Adipose tissue (tissue), 3 donors: ENCODE measurements around the gene NFE2L1. TPM values are rescaled to one million over a fixed set of nuclear protein-coding genes. Genes with fewer than 3 reads are reported as not detected.
"Not testable (repeated sequence)": the region's sequence is repeated elsewhere in the genome, so short reads cannot be mapped to it uniquely, and the experiment has no call there.

Source experiments
- H3K27ac ChIP-seq: one replicate; pipeline ENCODE4 v1.5.1; 2013; ENCODE audit warnings: low read depth, low read length
- WGBS, 3 donors: extraction: QIAGEN DNeasy Blood & Tissue Kit; methylation state at CpG; one replicate each; pipeline ENCODE4 v1.1.7; 2013; 5-methylcytosine and 5-hydroxymethylcytosine counted together
- polyA plus RNA-seq, 3 donors: library from polyadenylated mRNA; stranded (reverse); fragments of 200-250 nt; gene quantifications; one replicate each; pipeline ENCODE4 v1.2.3, GENCODE V29; 2013
- donor health status: healthy with polysubstance abuse.
- donor health status: Bipolar disorder and iron deficiency.
- donor health status: healthy.

The NFE2L1 gene
- polyA plus RNA-seq, 3 donors, result 29.9 to 183 (median 91.0) TPM

DNA sequence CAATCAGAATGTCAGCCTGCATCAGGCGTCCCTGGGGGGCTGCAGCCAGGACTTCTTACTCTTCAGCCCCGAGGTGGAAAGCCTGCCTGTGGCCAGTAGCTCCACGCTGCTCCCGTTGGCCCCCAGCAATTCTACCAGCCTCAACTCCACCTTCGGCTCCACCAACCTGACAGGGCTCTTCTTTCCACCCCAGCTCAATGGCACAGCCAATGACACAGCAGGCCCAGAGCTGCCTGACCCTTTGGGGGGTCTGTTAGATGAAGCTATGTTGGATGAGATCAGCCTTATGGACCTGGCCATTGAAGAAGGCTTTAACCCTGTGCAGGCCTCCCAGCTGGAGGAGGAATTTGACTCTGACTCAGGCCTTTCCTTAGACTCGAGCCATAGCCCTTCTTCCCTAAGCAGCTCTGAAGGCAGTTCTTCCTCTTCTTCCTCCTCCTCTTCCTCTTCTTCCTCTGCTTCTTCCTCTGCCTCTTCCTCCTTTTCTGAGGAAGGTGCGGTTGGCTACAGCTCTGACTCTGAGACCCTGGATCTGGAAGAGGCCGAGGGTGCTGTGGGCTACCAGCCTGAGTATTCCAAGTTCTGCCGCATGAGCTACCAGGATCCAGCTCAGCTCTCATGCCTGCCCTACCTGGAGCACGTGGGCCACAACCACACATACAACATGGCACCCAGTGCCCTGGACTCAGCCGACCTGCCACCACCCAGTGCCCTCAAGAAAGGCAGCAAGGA lies 10.4 kb downstream of the NFE2L1 start:
- 78 to 85% (median 85%) methylated on average over 11 of the region's 11 CpGs for WGBS, 3 donors
- no peak overlapping the region for H3K27ac ChIP-seq

DNA sequence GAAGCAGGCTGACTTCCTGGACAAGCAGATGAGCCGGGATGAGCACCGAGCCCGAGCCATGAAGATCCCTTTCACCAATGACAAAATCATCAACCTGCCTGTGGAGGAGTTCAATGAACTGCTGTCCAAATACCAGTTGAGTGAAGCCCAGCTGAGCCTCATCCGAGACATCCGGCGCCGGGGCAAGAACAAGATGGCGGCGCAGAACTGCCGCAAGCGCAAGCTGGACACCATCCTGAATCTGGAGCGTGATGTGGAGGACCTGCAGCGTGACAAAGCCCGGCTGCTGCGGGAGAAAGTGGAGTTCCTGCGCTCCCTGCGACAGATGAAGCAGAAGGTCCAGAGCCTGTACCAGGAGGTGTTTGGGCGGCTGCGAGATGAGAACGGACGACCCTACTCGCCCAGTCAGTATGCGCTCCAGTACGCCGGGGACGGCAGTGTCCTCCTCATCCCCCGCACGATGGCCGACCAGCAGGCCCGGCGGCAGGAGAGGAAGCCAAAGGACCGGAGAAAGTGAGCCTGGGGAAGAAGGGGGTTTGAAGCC lies 11.0 kb downstream of the NFE2L1 start:
- WGBS, 3 donors, result 92 to 95% (median 93%) methylated on average over 32 of the region's 32 CpGs
- no peak overlapping the region for H3K27ac ChIP-seq

DNA sequence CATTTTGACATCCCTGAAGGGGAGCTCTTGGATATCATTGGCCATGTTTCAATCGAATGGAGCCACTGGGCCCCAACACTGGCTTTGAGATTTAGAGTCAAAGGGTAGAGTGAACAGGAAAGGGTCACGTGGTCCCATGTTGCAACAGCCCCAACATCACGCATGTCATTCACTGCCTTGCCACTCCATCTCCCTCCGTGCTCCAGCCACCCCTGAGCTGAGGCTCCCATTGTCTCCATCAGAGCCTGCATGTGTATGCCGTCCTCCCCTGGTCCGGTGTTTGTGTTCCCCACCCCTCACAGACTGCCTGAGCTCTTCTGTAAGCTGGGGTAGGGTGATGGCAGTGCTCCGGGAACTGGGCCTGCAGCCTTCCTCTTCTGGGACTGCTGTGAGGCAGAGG lies 12.1 kb downstream of the NFE2L1 start:
- no peak overlapping the region for H3K27ac ChIP-seq
- WGBS, 3 donors, result 49 to 73% (median 62%) methylated on average over 7 of the region's 7 CpGs

DNA sequence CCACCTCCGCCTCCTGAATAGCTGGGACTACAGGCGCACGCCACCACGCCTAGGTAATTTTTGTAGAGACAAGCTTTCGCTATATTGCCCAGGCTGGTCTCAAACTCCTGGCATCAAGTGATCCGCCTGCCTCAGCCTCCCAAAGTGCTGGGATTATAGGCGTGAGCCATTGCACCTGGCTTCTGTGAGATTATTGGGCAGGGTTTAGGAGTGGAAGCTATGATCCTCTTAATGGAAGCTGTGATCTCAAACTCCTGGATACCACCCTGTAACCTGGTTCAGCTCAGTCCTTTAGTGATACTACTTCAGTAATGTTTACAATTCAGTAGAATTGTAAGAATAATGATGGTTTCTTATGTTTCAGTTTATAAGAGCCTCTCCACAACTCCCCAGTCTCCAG lies 14.1 kb downstream of the NFE2L1 start:
- no peak overlapping the region for H3K27ac ChIP-seq
- 96% methylated on average over 7 of the region's 7 CpGs for WGBS, 3 donors

DNA sequence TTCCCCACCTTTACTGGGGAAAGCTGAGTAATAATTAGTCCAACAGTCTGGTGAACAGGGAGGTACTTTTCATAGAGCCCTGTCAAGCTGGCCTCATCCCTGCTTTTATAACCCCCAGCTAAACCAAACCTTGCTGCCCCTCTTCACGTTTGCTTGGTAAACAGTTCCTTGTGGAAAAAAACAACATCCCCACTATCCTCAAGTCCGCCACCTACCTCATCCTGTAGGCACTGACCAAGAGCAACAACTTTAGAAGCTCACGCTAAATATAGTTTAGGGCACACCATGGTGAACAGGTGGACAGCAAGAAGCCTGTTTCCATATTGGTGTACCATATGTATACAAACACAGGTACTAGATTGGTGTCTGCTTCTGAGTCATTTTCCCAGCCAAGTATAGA lies 16.5 kb downstream of the NFE2L1 start:
- WGBS, 3 donors, result 84 to 85% (median 84%) methylated on average over 3 of the region's 3 CpGs

DNA sequence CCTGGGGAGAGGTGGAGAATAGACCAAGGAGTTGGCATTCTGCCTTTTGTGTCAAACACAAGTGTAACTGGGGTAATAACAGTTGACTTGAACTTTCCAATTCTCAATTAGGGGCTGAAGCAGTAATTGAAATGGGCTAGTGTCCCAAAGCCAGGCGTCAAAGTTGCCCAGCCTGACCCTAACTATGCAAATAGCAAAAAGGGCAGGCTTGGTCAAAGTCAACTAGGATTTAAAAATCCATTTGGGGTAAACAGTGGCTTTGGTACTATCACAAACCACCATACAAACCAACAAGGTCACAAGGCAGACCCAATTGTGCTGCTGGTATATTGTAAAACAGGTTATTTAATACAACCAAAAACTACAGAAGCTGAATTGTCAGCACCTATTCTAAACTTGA lies 18.0 kb downstream of the NFE2L1 start:
- no peak overlapping the region for H3K27ac ChIP-seq

More for the DNA sequence above, 16.5 kb downstream of the NFE2L1 start:
- no peak overlapping the region for H3K27ac ChIP-seq

DNA sequence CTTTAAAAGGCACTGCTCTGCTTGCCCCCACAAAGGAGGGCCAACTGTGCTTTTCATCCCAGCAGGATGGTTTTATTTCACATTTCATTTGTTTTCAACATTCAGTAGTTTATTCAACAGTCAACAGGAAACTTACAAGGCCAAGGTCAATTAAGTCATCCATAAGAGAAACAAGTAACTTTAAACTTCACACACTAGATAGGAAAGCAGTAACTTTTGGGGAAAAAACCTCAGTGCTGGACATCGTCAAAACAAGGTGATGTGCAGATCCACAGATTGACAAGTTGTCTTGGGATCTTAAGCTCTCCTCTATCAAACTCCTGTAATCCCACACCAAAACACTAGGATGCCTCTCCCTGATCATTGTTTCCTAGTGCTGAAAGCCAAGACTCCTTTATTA lies 18.5 kb downstream of the NFE2L1 start:
- 61 to 81% (median 77%) methylated on average over 1 of the region's 1 CpG for WGBS, 3 donors

More for the DNA sequence above, 18.0 kb downstream of the NFE2L1 start:
- WGBS, 3 donors, result 30 to 82% (median 72%) methylated on average over 1 of the region's 1 CpG

DNA sequence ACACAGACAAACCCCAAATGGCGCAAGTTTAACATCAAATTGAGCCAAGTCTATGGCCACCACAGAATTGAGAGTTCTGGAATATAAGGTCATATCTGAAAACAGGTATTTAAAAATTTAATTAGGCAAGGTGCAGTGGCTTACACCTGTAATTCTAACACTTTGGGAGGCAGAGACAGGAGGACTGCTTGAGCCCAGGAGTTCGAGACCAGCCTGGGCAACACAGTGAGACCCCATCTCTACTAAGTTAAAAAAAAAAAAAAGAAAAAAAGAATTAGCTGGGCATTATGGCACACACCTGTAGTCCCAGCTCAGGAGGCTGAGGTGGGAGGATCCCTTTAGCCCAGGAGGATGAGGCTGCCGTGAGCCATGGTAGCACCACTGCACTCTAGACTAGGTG lies 19.1 kb downstream of the NFE2L1 start:
- H3K27ac ChIP-seq, result no peak overlapping the region
- WGBS, 3 donors, result 95 to 98% (median 97%) methylated on average over 3 of the region's 3 CpGs

More for the DNA sequence above, 18.5 kb downstream of the NFE2L1 start:
- no peak overlapping the region for H3K27ac ChIP-seq

DNA sequence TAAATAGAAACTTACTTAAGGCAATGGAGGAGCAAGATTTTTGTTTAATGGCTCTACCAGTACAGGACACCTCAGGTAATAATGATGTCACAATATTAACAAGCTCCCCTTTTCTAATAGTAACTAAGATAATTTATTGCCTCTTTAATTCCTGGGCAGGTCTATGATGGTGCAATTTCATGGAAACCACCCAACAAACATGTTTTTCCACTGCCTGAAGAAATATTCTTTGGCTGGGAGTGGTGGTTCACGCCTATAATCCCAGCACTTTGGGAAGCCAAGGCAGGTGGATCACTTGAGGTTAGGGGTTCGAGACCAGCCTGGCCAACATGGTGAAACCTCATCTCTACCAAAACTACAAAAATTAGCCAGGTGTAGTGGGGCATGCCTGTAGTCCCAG lies 19.6 kb downstream of the NFE2L1 start:
- not testable (repeated sequence) for H3K27ac ChIP-seq

DNA sequence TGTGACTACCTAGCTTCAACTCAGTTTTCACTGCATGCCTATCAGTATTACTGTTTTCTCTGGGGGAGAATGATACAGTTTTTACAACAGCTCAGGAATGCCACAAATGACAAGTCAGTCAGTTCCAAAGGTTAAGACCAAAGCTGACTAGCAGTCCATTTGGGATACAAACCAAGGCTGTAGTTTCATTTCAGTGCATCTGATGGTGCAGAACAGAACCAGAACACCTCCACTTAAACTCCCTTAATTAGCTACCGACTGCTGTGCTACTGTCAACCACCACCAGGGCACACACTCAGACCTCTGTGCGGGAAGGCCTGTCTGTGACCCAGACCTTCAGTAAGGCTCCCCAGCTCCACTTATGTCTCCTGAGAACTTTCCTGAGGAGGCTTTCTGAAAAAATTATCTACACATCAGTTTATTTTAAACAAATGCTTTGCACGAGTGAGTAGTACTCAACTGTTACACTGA lies 20.4 kb downstream of the NFE2L1 start:
- H3K27ac ChIP-seq, result no peak overlapping the region
- 65 to 85% (median 81%) methylated on average over 3 of the region's 3 CpGs for whole genome bisulfite sequencing, 3 donors

More for the DNA sequence above, 19.6 kb downstream of the NFE2L1 start:
- WGBS, 3 donors, result 78 to 82% (median 80%) methylated on average over 2 of the region's 2 CpGs

DNA sequence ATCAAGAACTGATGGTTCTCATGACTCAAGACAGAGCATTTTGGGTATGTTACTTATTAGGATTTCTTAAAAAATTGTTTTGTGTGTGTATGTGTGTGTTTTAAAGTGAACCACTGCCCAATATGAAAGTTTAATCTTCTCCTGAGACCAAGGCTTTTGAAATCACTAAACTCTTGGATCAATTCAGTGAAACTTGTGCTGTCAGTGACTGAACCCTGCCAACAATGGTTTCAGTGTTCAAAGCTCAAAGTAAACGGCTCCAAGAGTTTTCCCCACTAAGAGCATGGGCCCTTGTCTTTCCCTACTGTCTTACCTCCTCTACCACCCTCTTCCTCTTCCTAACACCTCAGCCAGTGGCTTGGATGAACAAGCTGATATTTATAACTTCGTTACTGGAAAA lies 22.0 kb downstream of the NFE2L1 start:
- 51 to 80% (median 53%) methylated on average over 2 of the region's 2 CpGs for WGBS, 3 donors
- no peak overlapping the region for H3K27ac ChIP-seq

DNA sequence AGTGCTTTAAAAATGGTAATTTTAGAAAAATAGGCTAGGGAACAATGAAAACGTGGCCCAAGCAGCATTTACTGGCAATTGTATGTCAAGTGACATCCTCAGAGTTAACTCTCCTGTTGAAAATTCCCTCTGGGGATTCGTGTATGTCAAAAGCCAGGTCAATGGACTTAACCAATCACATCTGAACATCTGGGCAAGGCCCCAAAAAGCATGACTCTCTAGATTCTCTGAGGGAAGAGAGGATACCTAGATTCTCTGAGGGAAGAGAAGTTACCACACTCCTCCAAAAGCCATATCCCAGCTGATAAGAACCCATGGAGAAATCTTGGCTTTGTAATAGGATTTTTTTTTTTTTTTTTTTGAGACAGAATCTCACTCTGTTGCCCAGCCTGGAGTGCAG lies 23.5 kb downstream of the NFE2L1 start:
- 62 to 66% (median 63%) methylated on average over 2 of the region's 2 CpGs for WGBS, 3 donors
- no peak overlapping the region for H3K27ac ChIP-seq

DNA sequence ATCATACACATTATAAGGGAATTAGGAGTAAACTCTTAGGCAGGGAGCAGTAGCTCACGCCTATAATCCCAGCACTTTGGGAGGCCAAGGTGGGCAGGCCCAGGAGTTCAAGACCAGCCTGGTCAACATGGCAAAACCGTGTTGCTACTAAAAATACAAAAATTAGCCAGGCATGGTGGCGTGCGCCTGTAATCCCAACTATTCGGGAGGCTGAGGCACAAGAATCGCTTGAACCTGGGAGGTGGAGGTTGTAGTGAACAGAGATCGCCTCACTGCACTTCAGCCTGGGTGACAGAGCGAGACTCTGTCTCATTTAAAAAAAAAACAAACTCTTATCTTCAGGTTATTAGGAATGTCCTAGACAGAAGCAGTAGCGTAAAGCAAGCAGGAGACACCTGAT lies 24.7 kb downstream of the NFE2L1 start:
- H3K27ac ChIP-seq, result not testable (repeated sequence)
- WGBS, 3 donors, result 93 to 97% (median 96%) methylated on average over 9 of the region's 9 CpGs

DNA sequence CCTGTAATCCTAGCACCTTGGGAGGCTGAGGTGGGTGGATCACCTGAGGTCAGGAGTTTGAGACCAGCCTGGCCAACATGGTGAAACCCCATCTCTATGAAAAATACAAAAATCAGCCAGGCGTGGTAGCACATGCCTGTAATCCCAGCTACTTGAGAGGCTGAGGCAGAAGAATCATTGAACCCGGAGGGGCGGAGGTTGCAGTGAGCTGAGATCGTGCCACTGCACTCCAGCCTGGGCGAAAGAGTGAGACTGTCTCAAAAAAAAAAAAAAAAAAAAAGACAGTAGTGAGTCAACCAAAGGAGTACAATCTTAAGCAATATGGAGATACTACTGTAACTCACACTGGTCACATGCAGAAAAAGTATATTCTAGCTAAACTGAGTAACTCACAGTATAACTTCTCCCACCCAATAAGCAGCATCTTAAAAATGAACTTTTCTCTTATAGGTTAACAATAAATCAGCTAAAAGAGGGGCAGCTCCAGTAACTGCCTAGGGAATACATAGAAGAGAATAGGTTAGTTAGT lies 25.5 kb downstream of the NFE2L1 start:
- H3K27ac ChIP-seq, result not testable (repeated sequence)
- WGBS, 3 donors, result 81 to 98% (median 89%) methylated on average over 5 of the region's 5 CpGs

DNA sequence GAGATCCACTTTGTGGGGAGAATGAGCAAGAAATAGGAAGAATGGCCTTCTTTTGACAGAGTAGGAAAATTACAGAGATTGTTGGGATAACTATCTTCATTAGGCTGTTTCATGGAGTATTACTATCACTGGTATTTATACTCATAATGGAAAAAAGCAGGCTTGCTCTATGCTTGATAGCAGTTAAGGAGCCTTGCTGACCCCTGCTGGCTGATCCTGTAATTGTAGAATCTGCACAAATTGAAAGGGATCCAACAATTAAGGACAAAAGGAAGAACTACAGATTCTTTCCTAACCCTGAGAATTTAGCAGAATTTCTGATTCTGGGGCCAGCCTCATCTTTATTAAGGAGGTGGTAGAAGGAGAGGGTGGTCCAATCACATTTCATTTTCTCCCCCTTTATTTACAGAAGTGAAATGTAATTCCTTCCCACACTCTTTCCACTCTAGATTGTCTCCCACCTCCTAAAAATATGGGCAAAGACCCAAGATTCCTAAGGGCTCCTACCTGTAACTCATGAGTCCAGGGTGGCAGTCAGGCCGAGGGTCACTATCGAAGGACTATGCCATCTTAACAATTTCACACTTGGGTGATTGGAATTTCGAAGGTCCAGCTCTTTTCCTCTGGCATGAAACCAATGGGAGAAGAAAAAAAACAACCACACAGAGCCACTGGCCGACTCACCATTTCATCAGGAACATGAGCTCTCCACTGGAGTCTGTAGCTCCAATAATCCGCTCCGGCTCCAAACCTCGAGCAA lies 26.3 kb downstream of the NFE2L1 start:
- WGBS, 3 donors, result 70 to 74% (median 71%) methylated on average over 7 of the region's 7 CpGs
- no peak overlapping the region for H3K27ac ChIP-seq

DNA sequence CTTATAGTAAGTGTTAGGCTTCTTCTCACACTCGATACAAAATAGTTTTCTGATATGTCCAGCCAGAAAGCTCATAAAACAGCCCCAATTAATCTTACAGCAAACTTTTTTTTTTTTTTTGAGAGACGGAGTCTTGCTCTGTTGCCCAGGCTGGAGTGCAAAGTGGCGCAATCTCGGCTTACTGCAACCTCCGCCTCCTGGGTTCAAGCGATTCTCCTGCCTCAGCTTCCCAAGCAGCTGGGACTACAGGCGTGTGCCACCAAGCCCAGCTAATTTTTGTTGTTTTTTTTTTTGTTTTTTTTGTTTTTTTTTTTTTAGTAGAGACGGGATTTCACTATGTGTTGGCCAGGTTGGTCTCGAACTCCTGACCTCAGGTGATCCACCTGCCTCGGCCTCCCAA lies 29.0 kb downstream of the NFE2L1 start:
- WGBS, 3 donors, result 93 to 95% (median 93%) methylated on average over 10 of the region's 10 CpGs
- not testable (repeated sequence) for H3K27ac ChIP-seq

DNA sequence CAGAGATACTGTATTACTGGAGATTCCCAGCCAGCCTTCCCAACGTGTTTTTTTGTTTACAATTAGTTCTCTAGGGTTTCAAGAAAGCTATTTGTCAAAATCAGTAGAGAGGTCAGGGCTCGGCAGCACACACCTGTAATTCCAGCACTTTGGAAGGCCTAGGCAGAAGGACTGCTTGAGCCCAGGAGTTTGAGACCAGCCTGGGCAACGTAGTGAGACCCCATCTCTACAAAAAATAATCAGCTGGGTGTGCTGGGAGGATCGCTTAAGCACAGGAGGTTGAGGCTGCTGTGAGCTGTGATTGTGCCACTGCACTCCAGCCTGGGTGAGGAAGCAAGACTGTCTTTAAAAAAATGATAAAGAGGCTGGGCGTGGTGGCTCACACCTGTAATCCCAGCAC lies 33.7 kb downstream of the NFE2L1 start:
- H3K27ac ChIP-seq, result no peak overlapping the region
- WGBS, 3 donors, result 76 to 83% (median 80%) methylated on average over 5 of the region's 5 CpGs

DNA sequence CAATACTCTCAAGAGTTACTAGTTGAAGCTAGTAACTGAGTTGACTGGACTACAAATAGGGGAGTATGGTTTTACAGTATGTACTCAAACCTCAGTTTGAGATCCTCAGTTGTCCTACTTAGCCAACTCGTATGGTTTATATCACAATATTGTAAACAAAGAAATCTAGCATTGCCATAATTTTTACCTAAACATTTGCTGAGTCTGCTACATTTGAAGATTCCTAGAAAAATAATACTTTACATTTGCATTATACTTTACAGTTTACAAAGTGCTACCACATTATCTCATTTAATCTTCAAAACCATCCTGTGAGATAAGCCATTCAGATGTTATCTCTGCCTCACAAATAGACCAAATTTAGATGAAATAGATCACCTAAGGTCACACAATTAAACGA lies 36.8 kb downstream of the NFE2L1 start:
- WGBS, 3 donors, result 51 to 68% (median 63%) methylated on average over 2 of the region's 2 CpGs
- no peak overlapping the region for H3K27ac ChIP-seq
